Stimulated activated CD4-positive, alpha-beta T cell treated with anti-CD3 and anti-CD28 coated beads, Interleukin-4, amount 100 ng/mL, for 4 hours (primary cell): Measurements from ENCODE around the gene IQGAP2.
"Not testable (repeated sequence)": the region's sequence is repeated elsewhere in the genome, so short reads cannot be mapped to it uniquely, and the experiment has no call there.

ENCODE experiments used
- DNase-seq, 2 experiments: peaks; one replicate each; pipeline ENCODE4 v3.0.0-alpha.2; 2020

Gene IQGAP2

GRCh38 chr5:76729373-76730290 is 326.5 kb downstream of the IQGAP2 start:
- DNase-seq, result no peak

- DNase-seq, result no peak
Observed at GRCh38 chr5:76732405-76733048, 329.4 kb downstream of the IQGAP2 start.

- no peak for DNase-seq
Observed at GRCh38 chr5:76733049-76733417, 329.9 kb downstream of the IQGAP2 start.

- DNase-seq, result no peak
Observed at GRCh38 chr5:76735762-76736545, 332.9 kb downstream of the IQGAP2 start.

GRCh38 chr5:76736679-76737556 is 333.8 kb downstream of the IQGAP2 start:
- DNase-seq, result no peak

- no peak for DNase-seq
Observed at GRCh38 chr5:76737846-76738245, 334.8 kb downstream of the IQGAP2 start.

DNA sequence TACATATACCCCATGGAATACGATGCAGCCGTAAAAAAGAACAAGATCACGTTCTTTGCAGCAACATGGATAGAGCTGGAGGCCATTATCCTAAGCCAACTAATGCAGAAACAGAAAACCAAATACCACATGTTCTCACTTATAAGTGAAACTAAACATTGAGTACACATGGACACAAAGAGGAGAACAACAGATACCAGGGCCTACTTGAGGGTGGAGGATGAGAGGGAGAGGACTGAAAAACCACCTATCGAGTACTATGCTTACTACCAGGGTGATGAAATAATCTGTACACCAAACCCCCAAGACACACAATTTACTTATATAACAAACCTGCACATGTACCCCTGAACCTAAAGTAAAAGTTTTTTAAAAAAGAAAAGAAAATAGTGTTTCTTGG is 338.4 kb downstream of the IQGAP2 start:
- DNase-seq, result not testable (repeated sequence)

DNA sequence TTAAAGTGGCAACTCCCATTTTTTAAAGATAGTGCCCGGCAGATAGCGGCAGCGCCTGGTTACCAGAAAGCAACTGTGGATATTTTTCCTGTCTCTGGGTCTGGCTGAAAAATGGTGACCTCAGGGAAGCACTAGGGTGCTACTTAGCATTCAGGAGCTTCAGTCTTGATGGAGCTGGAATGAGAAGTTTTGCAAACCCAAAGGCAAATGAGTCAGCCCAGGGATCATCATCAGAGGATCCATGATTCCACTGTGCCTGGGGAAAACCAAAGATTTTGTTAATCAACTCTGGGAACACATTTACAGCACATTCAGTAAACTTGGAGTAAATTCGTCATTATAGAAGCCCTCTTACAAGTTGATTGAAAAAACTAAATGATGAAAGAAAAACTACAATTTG is 339.5 kb downstream of the IQGAP2 start:
- no peak for DNase-seq

- no peak for DNase-seq
Observed at GRCh38 chr5:76744632-76745031, 341.5 kb downstream of the IQGAP2 start.

GRCh38 chr5:76745670-76746069 is 342.6 kb downstream of the IQGAP2 start:
- DNase-seq, result no peak

- no peak for DNase-seq
Observed at GRCh38 chr5:76746677-76747076, 343.6 kb downstream of the IQGAP2 start.

- no peak for DNase-seq
Observed at GRCh38 chr5:76747706-76748105, 344.6 kb downstream of the IQGAP2 start.

DNA sequence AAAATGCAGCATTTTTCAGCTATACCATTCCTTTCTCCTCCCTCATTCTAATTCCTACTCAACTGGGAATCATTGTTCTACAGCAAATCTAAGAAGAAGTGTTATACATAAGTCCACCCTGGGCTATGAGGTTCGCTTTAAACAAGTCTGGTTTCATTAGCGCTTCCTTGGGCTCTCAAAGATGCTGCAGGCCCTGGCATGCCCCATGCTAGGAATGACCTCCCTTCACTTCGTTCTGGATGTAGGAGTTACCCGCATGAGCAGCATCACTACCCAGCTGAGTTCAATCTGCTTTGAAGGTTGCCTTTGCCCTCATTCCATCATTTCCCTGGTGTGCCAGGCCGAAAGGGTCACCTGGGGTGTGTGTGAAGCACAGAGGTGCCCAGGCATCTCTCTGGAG is 348.2 kb downstream of the IQGAP2 start:
- no peak for DNase-seq

GRCh38 chr5:76754668-76755078 is 351.6 kb downstream of the IQGAP2 start:
- DNase-seq, result no peak

GRCh38 chr5:76755779-76756637 is 352.9 kb downstream of the IQGAP2 start:
- DNase-seq, result no peak

- DNase-seq, result no peak
Observed at GRCh38 chr5:76757049-76757448, 354.0 kb downstream of the IQGAP2 start.
